SK-N-SH treated with all-trans-retinoic acid at 6 μM for 48 hours (cell line): Measurements from ENCODE around the gene FBH1.

Source experiments
- ESRRG ChIP-seq: fragments of 250-450 bp; sonication (Bioruptor Pico); IDR thresholded peaks from 2 replicates; pipeline ENCODE4 v1.6.1; 2021; ENCODE audit warnings: mild to moderate bottlenecking
- GLIS3 ChIP-seq: fragments of 250-450 bp; sonication (Bioruptor Pico); IDR thresholded peaks from 2 replicates; pipeline ENCODE4 v1.5.0; 2020; ENCODE audit warnings: mild to moderate bottlenecking, moderate library complexity
- OSR1 ChIP-seq: fragments of 250-450 bp; sonication (Bioruptor Pico); IDR thresholded peaks from 2 replicates; pipeline ENCODE4 v1.8.0; 2022; ENCODE audit warnings: moderate library complexity, mild to moderate bottlenecking, inconsistent platforms
- TCF4 ChIP-seq: fragments of 250-450 bp; sonication (Bioruptor Pico); IDR thresholded peaks from 2 replicates; pipeline ENCODE4 v1.8.0; 2021; ENCODE audit warnings: mild to moderate bottlenecking, moderate library complexity, borderline replicate concordance
- ZC3H10 ChIP-seq: fragments of 250-450 bp; sonication (Bioruptor Pico); IDR thresholded peaks from 2 replicates; pipeline ENCODE4 v1.5.1; 2021; ENCODE audit warnings: mild to moderate bottlenecking, moderate library complexity
- ZFP3 ChIP-seq: fragments of 250-450 bp; sonication (Bioruptor Pico); IDR thresholded peaks from 2 replicates; pipeline ENCODE4 v1.5.0; 2020; ENCODE audit warnings: mild to moderate bottlenecking, moderate library complexity
- ZFP30 ChIP-seq: fragments of 450-650 bp; formaldehyde crosslinking; IDR thresholded peaks from 2 replicates; pipeline ENCODE4 v1.5.0; 2022; ENCODE audit warnings: mild to moderate bottlenecking, moderate library complexity
- ZNF565 ChIP-seq: fragments of 450-650 bp; formaldehyde crosslinking; conservative IDR thresholded peaks from 2 replicates; pipeline ENCODE4 v1.5.0; 2020; ENCODE audit warnings: low read depth, mild to moderate bottlenecking, moderate library complexity

DNA sequence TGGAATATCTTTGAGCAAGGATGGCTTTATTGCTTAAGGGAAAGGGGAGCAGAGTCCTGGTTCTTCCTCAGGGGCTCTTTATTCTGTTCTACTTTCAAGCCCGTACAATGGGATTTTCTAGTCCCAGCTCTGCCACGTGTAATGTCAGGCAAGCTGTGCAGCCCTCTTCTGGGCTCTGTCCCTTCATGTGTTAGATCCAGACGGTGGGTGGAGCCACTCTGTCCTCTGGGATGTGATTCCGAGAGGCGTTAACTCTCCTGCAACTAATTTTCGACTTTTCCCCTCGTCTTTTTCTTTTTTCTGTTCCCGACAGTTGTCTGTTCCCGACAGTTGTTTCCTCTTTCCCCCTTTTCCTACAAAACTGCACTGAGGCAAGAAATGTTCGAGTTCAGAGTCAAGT, 34.8 kb downstream of the FBH1 start:
- no peak for TF ChIP-seq ZC3H10
- no peak for TF ChIP-seq TCF4 (CRISPR knock-in tag)
- no peak for TF ChIP-seq OSR1 (CRISPR knock-in tag)
- no peak for TF ChIP-seq GLIS3
- no peak for TF ChIP-seq ZNF565 (CRISPR knock-in tag)
- TF ChIP-seq ESRRG (CRISPR knock-in tag) = no peak
- TF ChIP-seq ZFP30 = no peak
- no peak for TF ChIP-seq ZFP3
